ENCODE measurements around the gene CMSS1. TPM values are rescaled to one million over a fixed set of nuclear protein-coding genes. Genes with fewer than 3 reads are reported as not detected.

CMSS1 gene
- total RNA-seq, 1 experiment from 2014 or later, result 98.6 TPM

- no peaks in the 10 kb centered on the region for H3K36me3 ChIP-seq (ENCODE audit: insufficient read depth, low read length, poor library complexity, severe bottlenecking)
- no peaks in the 10 kb centered on the region for H3K27me3 ChIP-seq (replicated peaks; ENCODE audit: insufficient read depth, low read depth, low read length, poor library complexity)
- no peaks in the 10 kb centered on the region for H3K9me3 ChIP-seq (ENCODE audit: low read depth, low read length, poor library complexity, severe bottlenecking)
- no peak overlapping the region for H3K27ac ChIP-seq (ENCODE audit: low read depth, low read length, poor library complexity, severe bottlenecking)
- no peaks in the 10 kb centered on the region for H3K4me1 ChIP-seq (ENCODE audit: insufficient read depth, low read length, poor library complexity, severe bottlenecking)
- CTCF ChIA-PET, result interaction anchor here (0.6 kb wide), 1 partner anchor 86 kb away, joined by 7 read pairs; no protein-coding TSS in a partner anchor
- H3K4me3 ChIP-seq (ENCODE audit: low read depth, low read length, poor library complexity, severe bottlenecking), result no peak overlapping the region
- TF ChIP-seq CTCF (conservative IDR thresholded peaks at IDR 0.05; ENCODE audit: low read depth, low read length) (no peak), EZH2 (IDR thresholded peaks at IDR 0.05; ENCODE audit: borderline replicate concordance, low read depth, low read length, poor library complexity, severe bottlenecking) (no peak)
- no peak for DNase-seq (ENCODE audit: low spot score)
- intact Hi-C loops (cut with micrococcal nuclease; ENCODE audit: unreplicated experiment), result no loop called here
- POLR2A ChIA-PET (ENCODE audit: low non-redundant PET), result no interaction called here
- no TSS peak for BruUV-seq (replicated peaks)
These were observed 413.0 kb downstream of the CMSS1 start for GRCh38 chr3:100230710-100231109.

Small RNA genes within 50 kb of the gene (microRNA-seq; reads per million reads assigned to microRNA genes)
- gene MIR3921, result not detected

Other genes with a start within 250 kb of the CMSS1 start
- gene COL8A1, start 179.3 kb upstream of the CMSS1 start, total RNA-seq (2021), result 2.5 and 2.7 TPM in 2 replicates

All from A673 (cell line).